HEK293 (cell line): ENCODE measurements around the gene NUMA1.

Source experiments
- CTCF ChIA-PET: fragments of 350-600 bp; formaldehyde crosslinking; extraction: SDS; loops from one replicate; lab custom pipeline; 2021; ENCODE audit warnings: antibody characterized with exemption; lab: Yijun Ruan, JAX
- POLR2A ChIA-PET: fragments of 300-600 bp; formaldehyde crosslinking; extraction: SDS; loops from one replicate; lab custom pipeline; 2020; ENCODE audit warnings: antibody characterized with exemption, inconsistent platforms; lab: Yijun Ruan, JAX
- H3K27ac ChIP-seq: fragments of 200-500 bp; sonication (Bioruptor generic); 2 replicates; pipeline ENCODE4 v1.5.1; 2014; ENCODE audit warnings: low read depth, low read length, control low read depth, inconsistent platforms; ENCODE audit errors: extremely low read depth
- H3K36me3 ChIP-seq, 2 experiments: fragments of 200-500 bp in 1 of 2; sonication (Bioruptor generic) in 1 of 2; 1 replicate in 1 of 2; 2 replicates in 1 of 2; pipeline ENCODE4 v1.5.1; 2014 to 2017; ENCODE audit warnings: inconsistent platforms in 2 of 2, low read length in 2 of 2; ENCODE audit not compliant: control insufficient read depth in 2 of 2, insufficient read depth in 1 of 2
- H3K4me1 ChIP-seq: fragments of 200-500 bp; sonication (Bioruptor generic); 2 replicates; pipeline ENCODE4 v1.5.1; 2014; ENCODE audit warnings: mild to moderate bottlenecking, low read length, inconsistent platforms; ENCODE audit not compliant: control insufficient read depth, insufficient read depth
- H3K4me3 ChIP-seq: 2 replicates; pipeline ENCODE4 v1.5.1; 2011; ENCODE audit warnings: low read depth, mild to moderate bottlenecking, control low read depth, low read length, moderate library complexity
- H3K9me3 ChIP-seq: fragments of 200-500 bp; sonication (Bioruptor generic); 2 replicates; pipeline ENCODE4 v1.5.1; 2014; ENCODE audit warnings: low read depth, low read length, inconsistent platforms; ENCODE audit not compliant: control insufficient read depth, insufficient read depth
- AEBP2 ChIP-seq: fragments of 450-650 bp; formaldehyde crosslinking; IDR thresholded peaks from 2 replicates; pipeline ENCODE4 v1.5.1; 2016; ENCODE audit warnings: missing biosample characterization, missing genetic modification characterization, borderline replicate concordance
- BCL6B ChIP-seq: fragments of 450-650 bp; formaldehyde crosslinking; IDR thresholded peaks from 2 replicates; pipeline ENCODE4 v1.5.1; 2017; ENCODE audit warnings: missing biosample characterization, missing genetic modification characterization
- GLIS1 ChIP-seq: fragments of 450-650 bp; formaldehyde crosslinking; IDR thresholded peaks from 2 replicates; pipeline ENCODE4 v1.5.1; 2016; ENCODE audit warnings: missing biosample characterization, missing genetic modification characterization
- GLIS2 ChIP-seq: fragments of 450-650 bp; formaldehyde crosslinking; IDR thresholded peaks from 2 replicates; pipeline ENCODE4 v1.5.1; 2016; ENCODE audit warnings: missing biosample characterization, missing genetic modification characterization
- HIC1 ChIP-seq: fragments of 450-650 bp; formaldehyde crosslinking; IDR thresholded peaks from 2 replicates; pipeline ENCODE4 v1.5.1; 2016; ENCODE audit warnings: missing biosample characterization, missing genetic modification characterization
- KLF16 ChIP-seq: fragments of 450-650 bp; formaldehyde crosslinking; IDR thresholded peaks from 2 replicates; pipeline ENCODE4 v1.5.1; 2017; ENCODE audit warnings: missing biosample characterization, missing genetic modification characterization
- PATZ1 ChIP-seq: fragments of 450-650 bp; formaldehyde crosslinking; IDR thresholded peaks from 2 replicates; pipeline ENCODE4 v1.5.1; 2016; ENCODE audit warnings: missing biosample characterization, missing genetic modification characterization
- SALL2 ChIP-seq: fragments of 450-650 bp; formaldehyde crosslinking; IDR thresholded peaks from 2 replicates; pipeline ENCODE4 v1.5.0; 2017; ENCODE audit warnings: missing biosample characterization, mild to moderate bottlenecking, missing genetic modification characterization, borderline replicate concordance
- TRIM28 ChIP-seq: IDR thresholded peaks from 2 replicates; pipeline ENCODE4 v1.6.1; 2011; ENCODE audit warnings: low read length, control low read depth, borderline replicate concordance
- WT1 ChIP-seq: fragments of 450-650 bp; formaldehyde crosslinking; IDR thresholded peaks from 2 replicates; pipeline ENCODE4 v1.5.1; 2016; ENCODE audit warnings: missing biosample characterization, missing genetic modification characterization
- ZBTB10 ChIP-seq: fragments of 450-650 bp; formaldehyde crosslinking; IDR thresholded peaks from 2 replicates; pipeline ENCODE4 v1.5.1; 2016; ENCODE audit warnings: missing biosample characterization, missing genetic modification characterization
- ZNF140 ChIP-seq: fragments of 450-650 bp; formaldehyde crosslinking; IDR thresholded peaks from 2 replicates; pipeline ENCODE4 v1.5.1; 2016; ENCODE audit warnings: missing biosample characterization, missing genetic modification characterization
- ZNF155 ChIP-seq: fragments of 450-650 bp; formaldehyde crosslinking; IDR thresholded peaks from 2 replicates; pipeline ENCODE4 v1.5.1; 2016; ENCODE audit warnings: missing biosample characterization, missing genetic modification characterization
- ZNF221 ChIP-seq: fragments of 450-650 bp; formaldehyde crosslinking; IDR thresholded peaks from 2 replicates; pipeline ENCODE4 v1.5.1; 2017; ENCODE audit warnings: missing biosample characterization, missing genetic modification characterization, borderline replicate concordance
- ZNF274 ChIP-seq, 2 experiments: fragments of 200-500 bp in 1 of 2; fragments of 450-650 bp in 1 of 2; sonication (Bioruptor generic) in 1 of 2; formaldehyde crosslinking in 1 of 2; IDR thresholded peaks; 2 replicates each; pipeline versions ENCODE4 v1.5.1 to v1.6.1; 2014 to 2016; ENCODE audit warnings: borderline replicate concordance in 1 of 2, inconsistent platforms in 1 of 2, low read length in 1 of 2, missing biosample characterization in 1 of 2, missing genetic modification characterization in 1 of 2
- ZNF473 ChIP-seq: fragments of 450-650 bp; formaldehyde crosslinking; IDR thresholded peaks from 2 replicates; pipeline ENCODE4 v1.5.1; 2017; ENCODE audit warnings: missing biosample characterization, missing genetic modification characterization
- ZNF501 ChIP-seq: fragments of 450-650 bp; formaldehyde crosslinking; IDR thresholded peaks from 2 replicates; pipeline ENCODE4 v1.5.1; 2016; ENCODE audit warnings: missing biosample characterization, missing genetic modification characterization
- ZNF544 ChIP-seq: fragments of 450-650 bp; formaldehyde crosslinking; IDR thresholded peaks from 2 replicates; pipeline ENCODE4 v1.5.0; 2017; ENCODE audit warnings: missing biosample characterization, missing genetic modification characterization
- ZNF837 ChIP-seq: fragments of 450-650 bp; formaldehyde crosslinking; IDR thresholded peaks from 2 replicates; pipeline ENCODE4 v1.5.1; 2016; ENCODE audit warnings: missing biosample characterization, missing genetic modification characterization
- ZXDB ChIP-seq: fragments of 450-650 bp; formaldehyde crosslinking; IDR thresholded peaks from 2 replicates; pipeline ENCODE4 v1.5.1; 2016; ENCODE audit warnings: missing biosample characterization, missing genetic modification characterization

NUMA1 gene

GRCh38 chr11:72123117-72123653 lies 42.8 kb upstream of the NUMA1 start (continued):
- TF ChIP-seq PATZ1, result no peak

GRCh38 chr11:72122607-72123006 lies 42.3 kb upstream of the NUMA1 start:
- no peak overlapping the region for H3K4me3 ChIP-seq
- H3K4me1 ChIP-seq, result no peaks in the 10 kb centered on the region
- H3K36me3 ChIP-seq, result no peaks in the 10 kb centered on the region
- H3K9me3 ChIP-seq, result no peaks in the 10 kb centered on the region
- POLR2A ChIA-PET, result no interaction called here
- H3K27ac ChIP-seq, result no peak overlapping the region
- TF ChIP-seq ZXDB (tag by site-specific recombination) (no peak), ZNF501 (tag by site-specific recombination) (no peak), ZNF544 (tag by site-specific recombination) (no peak), ZNF221 (tag by site-specific recombination) (no peak), ZNF274 (IDR thresholded peaks at IDR 0.05; ENCODE audit: low read length) (no peak), ZNF274 (tag by site-specific recombination; IDR thresholded peaks at IDR 0.05; ENCODE audit: borderline replicate concordance) (no peak), HIC1 (no peak), AEBP2 (tag by site-specific recombination) (no peak), GLIS1 (tag by site-specific recombination) (no peak), ZNF473 (tag by site-specific recombination) (no peak), WT1 (no peak), ZNF837 (tag by site-specific recombination) (no peak), ZNF140 (tag by site-specific recombination) (no peak), KLF16 (tag by site-specific recombination) (no peak), TRIM28 (no peak), BCL6B (no peak), SALL2 (tag by site-specific recombination) (no peak), ZNF155 (tag by site-specific recombination) (no peak), ZBTB10 (tag by site-specific recombination) (no peak), GLIS2 (tag by site-specific recombination) (no peak)
- CTCF ChIA-PET, result no interaction called here
